ENCODE data around the gene ZNF787. TPM values are rescaled to one million over a fixed set of nuclear protein-coding genes. Genes with fewer than 3 reads are reported as not detected.
A peak's percentile ranks its signal among the peaks of the same experiment; 100 is the strongest.

ZNF787 gene
- total and polyA plus RNA-seq, 2 of the 13 experiments (the other 11 are each of a cell fraction or from before 2014, with no cell fraction given) = 15.1 to 42.8 TPM

GRCh38 chr19:56120371-56121179 is 520 bp downstream of the ZNF787 start (continued):
- TF ChIP-seq GMEB2 (CRISPR knock-in tag; IDR thresholded peaks at IDR 0.05; ENCODE audit: low read depth) = no peak
- TF ChIP-seq TBX2 (CRISPR knock-in tag; IDR thresholded peaks at IDR 0.05; ENCODE audit: borderline replicate concordance) = peak; percentile 79; the same call in 1 of the 2 replicates
- peak; percentile 48 for TF ChIP-seq TEAD3 (CRISPR knock-in tag; optimal IDR thresholded peaks at IDR 0.05; ENCODE audit: borderline replicate concordance)
- TF ChIP-seq ZNF878 (CRISPR knock-in tag; IDR thresholded peaks at IDR 0.05) = 0 out of 2 replicates have a peak, but pooled peaks have one; percentile 30
- peak; percentile 58; the same call in 1 of the 2 replicates for TF ChIP-seq EEA1 (CRISPR knock-in tag; IDR thresholded peaks at IDR 0.05; ENCODE audit: borderline replicate concordance)
- no peak for TF ChIP-seq DNMT3B (CRISPR knock-in tag; conservative IDR thresholded peaks at IDR 0.05)
- 0 out of 2 replicates have a peak, but pooled peaks have one; percentile 60 for TF ChIP-seq ZNF567 (CRISPR knock-in tag; IDR thresholded peaks at IDR 0.05; ENCODE audit: borderline replicate concordance)
- 0 out of 2 replicates have a peak, but pooled peaks have one; percentile 31 for TF ChIP-seq PRDM10 (CRISPR knock-in tag; IDR thresholded peaks at IDR 0.05; ENCODE audit: low read depth)
- peak; percentile 8; the same call in 1 of the 2 replicates for TF ChIP-seq SMC3 (IDR thresholded peaks at IDR 0.05; ENCODE audit: low read length)
- TF ChIP-seq RXRA (CRISPR knock-in tag; IDR thresholded peaks at IDR 0.05) = peak; percentile 94
- TF ChIP-seq ZNF501 (CRISPR knock-in tag; IDR thresholded peaks at IDR 0.05) = no peak
- TF ChIP-seq TFE3 (CRISPR knock-in tag; IDR thresholded peaks at IDR 0.05) = peak; percentile 82
- no peak for TF ChIP-seq ZNF570 (CRISPR knock-in tag; IDR thresholded peaks at IDR 0.05; ENCODE audit: borderline replicate concordance)
- TF ChIP-seq ZNF282 (IDR thresholded peaks at IDR 0.05; ENCODE audit: partially characterized antibody) = no peak
- TF ChIP-seq ISL2 (CRISPR knock-in tag; IDR thresholded peaks at IDR 0.05) = peak; percentile 51; the same call in 1 of the 2 replicates
- no peak for TF ChIP-seq ZNF17 (CRISPR knock-in tag; IDR thresholded peaks at IDR 0.05)
- TF ChIP-seq MEIS2 (CRISPR knock-in tag; IDR thresholded peaks at IDR 0.05) = peak; percentile 62
- no peak for TF ChIP-seq MTERF4 (CRISPR knock-in tag; IDR thresholded peaks at IDR 0.05)
- no peak for TF ChIP-seq CEBPB (IDR thresholded peaks at IDR 0.05; ENCODE audit: borderline replicate concordance, low read depth, low read length)
- TF ChIP-seq ZNF430 (CRISPR knock-in tag; IDR thresholded peaks at IDR 0.05) = peak; percentile 74; the same call in 1 of the 2 replicates
- no peak for TF ChIP-seq SNAPC5 (CRISPR knock-in tag; IDR thresholded peaks at IDR 0.05; ENCODE audit: borderline replicate concordance)
- peak; percentile 62; the same call in 1 of the 2 replicates for TF ChIP-seq ZSCAN9 (CRISPR knock-in tag; IDR thresholded peaks at IDR 0.05; ENCODE audit: borderline replicate concordance)

Data from HepG2 (cell line).